ENCODE results near the gene GABRG3. TPM values are rescaled to one million over a fixed set of nuclear protein-coding genes. Genes with fewer than 3 reads are reported as not detected.

The GABRG3 gene
- total and polyA plus RNA-seq, 2 donors (not counting 3 experiments of a cell fraction or from before 2014, with no cell fraction given) = not detected

DNA sequence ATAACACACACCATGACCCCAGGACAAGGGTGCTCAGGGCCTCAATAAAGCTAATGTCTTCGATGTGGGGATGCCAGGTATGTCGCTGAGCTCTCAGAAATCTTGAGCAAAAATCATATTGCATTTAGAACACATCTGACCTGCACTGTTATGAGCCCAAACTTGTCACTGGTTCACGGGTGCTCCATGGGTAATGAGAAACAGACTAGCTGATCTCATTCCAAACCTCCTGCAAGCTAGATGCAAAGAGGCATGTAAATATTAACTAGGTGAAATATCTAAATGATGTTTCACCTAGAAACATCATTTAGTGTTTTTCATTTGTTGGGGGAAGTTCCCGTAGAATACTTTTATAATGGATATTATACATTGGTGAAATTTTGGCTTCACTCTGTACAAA is 578.8 kb downstream of the GABRG3 start:
- no peaks in the 10 kb centered on the region for H3K79me2 ChIP-seq (ENCODE audit: control insufficient read depth, insufficient read depth, low read length)
- POLR2A ChIA-PET = no interaction called here
- H3K9ac ChIP-seq (replicated peaks; ENCODE audit: extremely low read depth, insufficient read depth, low read length) = no peak overlapping the region
- no peaks in the 10 kb centered on the region for H3K4me1 ChIP-seq (ENCODE audit: control insufficient read depth, extremely low read depth, insufficient read depth, low read length)
- DNase-seq (ENCODE audit: low read depth, low spot score) (no peak), FAIRE-seq (no peak)
- BruUV-seq (replicated peaks) = no TSS peak
- no peak overlapping the region for H3K4me2 ChIP-seq (ENCODE audit: insufficient read depth, low read length)
- H4K20me1 ChIP-seq (replicated peaks; ENCODE audit: control insufficient read depth, extremely low read depth, insufficient read depth, low read length) = no peaks in the 10 kb centered on the region
- peaks cover 14% of the 10 kb centered on the region for H3K9me3 ChIP-seq (replicated peaks; ENCODE audit: control insufficient read depth, insufficient read depth, low read length)
- H3K27ac ChIP-seq (ENCODE audit: insufficient read depth, low read depth, low read length) = no peak overlapping the region
- H3K9me1 ChIP-seq (replicated peaks; ENCODE audit: control insufficient read depth, extremely low read depth, insufficient read depth, low read length) = no peaks in the 10 kb centered on the region
- dilution Hi-C loops (cut with MboI; ENCODE audit: extremely low pct_ligation_motif_present, low sequenced_read_pairs) = no loop called here
- intact Hi-C loops (cut with micrococcal nuclease) = no loop called here
- no peak overlapping the region for H3K4me3 ChIP-seq (replicated peaks in 1 of 3; ENCODE audit: insufficient read depth in 1 of 3, low read depth in 1 of 3, low read length in 3 of 3)
- CTCF ChIA-PET = no interaction called here
- H3K36me3 ChIP-seq (ENCODE audit: control insufficient read depth in 2 of 2, extremely low read depth in 1 of 2, insufficient read depth in 2 of 2, low read length in 2 of 2) = no peaks in the 10 kb centered on the region
- no peak overlapping the region for H2AFZ ChIP-seq (ENCODE audit: low read depth, low read length)
- H3K27me3 ChIP-seq (ENCODE audit: control insufficient read depth in 2 of 2, insufficient read depth in 2 of 2, low read length in 2 of 2) = no peaks in the 10 kb centered on the region
- TF ChIP-seq FOS (IDR thresholded peaks at IDR 0.05; ENCODE audit: borderline replicate concordance, insufficient read depth, low read length) = no peak
- no peak for TF ChIP-seq JUN (IDR thresholded peaks at IDR 0.05; ENCODE audit: borderline replicate concordance, insufficient read depth, insufficient read length, low read depth)
- no peak for TF ChIP-seq POLR2AphosphoS5 (IDR thresholded peaks at IDR 0.05; ENCODE audit: insufficient read depth, low read depth, low read length)
- TF ChIP-seq, protein P1, sequence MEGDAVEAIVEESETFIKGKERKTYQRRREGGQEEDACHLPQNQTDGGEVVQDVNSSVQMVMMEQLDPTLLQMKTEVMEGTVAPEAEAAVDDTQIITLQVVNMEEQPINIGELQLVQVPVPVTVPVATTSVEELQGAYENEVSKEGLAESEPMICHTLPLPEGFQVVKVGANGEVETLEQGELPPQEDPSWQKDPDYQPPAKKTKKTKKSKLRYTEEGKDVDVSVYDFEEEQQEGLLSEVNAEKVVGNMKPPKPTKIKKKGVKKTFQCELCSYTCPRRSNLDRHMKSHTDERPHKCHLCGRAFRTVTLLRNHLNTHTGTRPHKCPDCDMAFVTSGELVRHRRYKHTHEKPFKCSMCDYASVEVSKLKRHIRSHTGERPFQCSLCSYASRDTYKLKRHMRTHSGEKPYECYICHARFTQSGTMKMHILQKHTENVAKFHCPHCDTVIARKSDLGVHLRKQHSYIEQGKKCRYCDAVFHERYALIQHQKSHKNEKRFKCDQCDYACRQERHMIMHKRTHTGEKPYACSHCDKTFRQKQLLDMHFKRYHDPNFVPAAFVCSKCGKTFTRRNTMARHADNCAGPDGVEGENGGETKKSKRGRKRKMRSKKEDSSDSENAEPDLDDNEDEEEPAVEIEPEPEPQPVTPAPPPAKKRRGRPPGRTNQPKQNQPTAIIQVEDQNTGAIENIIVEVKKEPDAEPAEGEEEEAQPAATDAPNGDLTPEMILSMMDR (IDR thresholded peaks at IDR 0.05; ENCODE audit: extremely low read depth in 1 of 2, insufficient read depth in 1 of 2, low read depth in 1 of 2, low read length in 2 of 2) = no peak
- no peak for TF ChIP-seq EZH2 (IDR thresholded peaks at IDR 0.05; ENCODE audit: borderline replicate concordance, low read depth, low read length, severe bottlenecking)
- TF ChIP-seq MYC (IDR thresholded peaks at IDR 0.05; ENCODE audit: low read depth, low read length) = no peak
- no peak for TF ChIP-seq POLR2A (IDR thresholded peaks at IDR 0.05; ENCODE audit: low read depth, low read length)
- no peak for TF ChIP-seq GATA2 (IDR thresholded peaks at IDR 0.05; ENCODE audit: insufficient read depth, insufficient read length, low read depth, low read length)
- TF ChIP-seq, protein P2, sequence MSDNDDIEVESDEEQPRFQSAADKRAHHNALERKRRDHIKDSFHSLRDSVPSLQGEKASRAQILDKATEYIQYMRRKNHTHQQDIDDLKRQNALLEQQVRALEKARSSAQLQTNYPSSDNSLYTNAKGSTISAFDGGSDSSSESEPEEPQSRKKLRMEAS (IDR thresholded peaks at IDR 0.05; ENCODE audit: insufficient read depth, insufficient read length) = no peak

All from endothelial cell of umbilical vein (primary cell).